Nephron (organoid): ENCODE results near the gene HNRNPU.

ENCODE experiments used
- H3K27ac Mint-ChIP-seq, 3 experiments: 2 replicates each; pipeline ENCODE4 v1.8.0; 2020; ENCODE audit warnings: mixed read lengths in 3 of 3, mild to moderate bottlenecking in 2 of 3, moderate library complexity in 1 of 3
- H3K27me3 Mint-ChIP-seq: 2 replicates; pipeline ENCODE4 v1.8.0; 2021; ENCODE audit warnings: low read depth, mild to moderate bottlenecking, moderate library complexity, mixed read lengths
- H3K36me3 Mint-ChIP-seq: 2 replicates; pipeline ENCODE4 v1.8.0; 2020; ENCODE audit warnings: low read depth, mixed read lengths
- H3K4me1 Mint-ChIP-seq: 2 replicates; pipeline ENCODE4 v1.8.0; 2020; ENCODE audit warnings: mixed read lengths
- H3K4me3 Mint-ChIP-seq, 3 experiments: 2 replicates each; pipeline ENCODE4 v1.8.0; 2020; ENCODE audit warnings: mild to moderate bottlenecking in 3 of 3, mixed read lengths in 3 of 3, moderate library complexity in 2 of 3
- H3K9me3 Mint-ChIP-seq: 2 replicates; pipeline ENCODE4 v1.8.0; 2020; ENCODE audit warnings: mixed read lengths
- CTCF ChIP-seq, 3 experiments: fragments of 200-600 bp; sonication (generic); IDR thresholded peaks; one replicate each; pipeline ENCODE4 v1.5.0; 2021; ENCODE audit warnings: antibody characterized with exemption in 3 of 3; ENCODE audit not compliant: unreplicated experiment in 3 of 3

The HNRNPU gene

GRCh38 chr1:244813327-244813726 lies 51.0 kb downstream of the HNRNPU start:
- H3K4me3 Mint-ChIP-seq = no peak overlapping the region
- H3K27ac Mint-ChIP-seq = no peak overlapping the region
- no peaks in the 10 kb centered on the region for H3K4me1 Mint-ChIP-seq

GRCh38 chr1:244810221-244810620 lies 54.1 kb downstream of the HNRNPU start:
- no peaks in the 10 kb centered on the region for H3K4me1 Mint-ChIP-seq
- TF ChIP-seq CTCF (IDR thresholded peaks at IDR 0.05; ENCODE audit: unreplicated experiment in 3 of 3) = no peak

More at GRCh38 chr1:244813327-244813726, 51.0 kb downstream of the HNRNPU start:
- Mint-ChIP-seq H3K9me3 (no peaks in the 10 kb centered on the region), H3K27me3 (peaks cover 20% of the 10 kb centered on the region), H3K36me3 (no peaks in the 10 kb centered on the region)
- no peak for TF ChIP-seq CTCF (IDR thresholded peaks at IDR 0.05; ENCODE audit: unreplicated experiment in 3 of 3)

GRCh38 chr1:244807138-244807537 lies 57.2 kb downstream of the HNRNPU start:
- Mint-ChIP-seq H3K27me3 (peaks cover 7% of the 10 kb centered on the region), H3K27ac (no peak overlapping the region), H3K36me3 (no peaks in the 10 kb centered on the region), H3K4me1 (no peaks in the 10 kb centered on the region), H3K9me3 (no peaks in the 10 kb centered on the region), H3K4me3 (no peak overlapping the region)
- no peak for TF ChIP-seq CTCF (IDR thresholded peaks at IDR 0.05; ENCODE audit: unreplicated experiment in 3 of 3)

More at GRCh38 chr1:244810221-244810620, 54.1 kb downstream of the HNRNPU start:
- H3K9me3 Mint-ChIP-seq = no peaks in the 10 kb centered on the region
- no peak overlapping the region for H3K4me3 Mint-ChIP-seq
- peaks cover 7% of the 10 kb centered on the region for H3K27me3 Mint-ChIP-seq
- H3K36me3 Mint-ChIP-seq = no peaks in the 10 kb centered on the region
- no peak overlapping the region for H3K27ac Mint-ChIP-seq

GRCh38 chr1:244804841-244805240 lies 59.5 kb downstream of the HNRNPU start:
- no peaks in the 10 kb centered on the region for H3K4me1 Mint-ChIP-seq
- H3K9me3 Mint-ChIP-seq = no peaks in the 10 kb centered on the region
- no peaks in the 10 kb centered on the region for H3K27me3 Mint-ChIP-seq
- H3K36me3 Mint-ChIP-seq = no peaks in the 10 kb centered on the region
- no peak overlapping the region for H3K4me3 Mint-ChIP-seq
- no peak for TF ChIP-seq CTCF (IDR thresholded peaks at IDR 0.05; ENCODE audit: unreplicated experiment in 3 of 3)
- H3K27ac Mint-ChIP-seq = no peak overlapping the region

GRCh38 chr1:244802556-244803239 lies 61.6 kb downstream of the HNRNPU start:
- H3K9me3 Mint-ChIP-seq = no peaks in the 10 kb centered on the region

More at GRCh38 chr1:244802556-244803239, 61.6 kb downstream of the HNRNPU start:
- H3K27me3 Mint-ChIP-seq = no peaks in the 10 kb centered on the region
- H3K36me3 Mint-ChIP-seq = no peaks in the 10 kb centered on the region
- TF ChIP-seq CTCF (IDR thresholded peaks at IDR 0.05; ENCODE audit: unreplicated experiment in 3 of 3) = no peak
- no peak overlapping the region for H3K27ac Mint-ChIP-seq
- H3K4me1 Mint-ChIP-seq = no peaks in the 10 kb centered on the region
- H3K4me3 Mint-ChIP-seq = no peak overlapping the region
